GM19438 (cell line): ENCODE data around the gene SNRK.

Experiments used
- ATAC-seq: cut with Tn5 transposase; IDR thresholded peaks from one replicate; pipeline ENCODE4 v1.9.1; 2021; ENCODE audit warnings: low read depth; ENCODE audit not compliant: unreplicated experiment

The SNRK gene

GRCh38 chr3:43366885-43367284 is 80.5 kb downstream of the SNRK start:
- no peak for ATAC-seq

GRCh38 chr3:43369404-43370292 is 83.3 kb downstream of the SNRK start:
- no peak for ATAC-seq

- no peak for ATAC-seq
These were observed 84.1 kb downstream of the SNRK start for GRCh38 chr3:43370293-43370980.

GRCh38 chr3:43371494-43371893 is 85.2 kb downstream of the SNRK start:
- no peak for ATAC-seq

GRCh38 chr3:43372007-43372740 is 85.8 kb downstream of the SNRK start:
- ATAC-seq: no peak

- no peak for ATAC-seq
These were observed 86.6 kb downstream of the SNRK start for GRCh38 chr3:43372809-43373559.

- no peak for ATAC-seq
These were observed 87.2 kb downstream of the SNRK start for GRCh38 chr3:43373560-43373928.

GRCh38 chr3:43378066-43378935 is 92.0 kb downstream of the SNRK start:
- ATAC-seq: no peak

GRCh38 chr3:43379343-43379742 is 93.0 kb downstream of the SNRK start:
- ATAC-seq: no peak

GRCh38 chr3:43388175-43388574 is 101.8 kb downstream of the SNRK start:
- ATAC-seq: no peak

GRCh38 chr3:43388915-43389314 is 102.6 kb downstream of the SNRK start:
- no peak for ATAC-seq

- no peak for ATAC-seq
These were observed 103.3 kb downstream of the SNRK start for GRCh38 chr3:43389388-43390254.

GRCh38 chr3:43390255-43390588 is 103.9 kb downstream of the SNRK start:
- no peak for ATAC-seq

GRCh38 chr3:43391621-43392020 is 105.3 kb downstream of the SNRK start:
- ATAC-seq: no peak

GRCh38 chr3:43394041-43394554 is 107.8 kb downstream of the SNRK start:
- ATAC-seq: no peak

- ATAC-seq: no peak
These were observed 112.7 kb downstream of the SNRK start for GRCh38 chr3:43399034-43399433.

GRCh38 chr3:43400167-43400566 is 113.8 kb downstream of the SNRK start:
- ATAC-seq: no peak
